ENCODE results near the gene CALU. TPM values are rescaled to one million over a fixed set of nuclear protein-coding genes. Genes with fewer than 3 reads are reported as not detected.

Gene CALU
- 100 to 1,000 TPM; 107 to 132 (median 128) TPM for total RNA-seq

GRCh38 chr7:128739048-128739962 is at the start of gene CALU:
Gene CALU (plus strand): TSS chr7:128739359. CDS start chr7:128748584, 9,225 bp downstream.
- peak; percentile 81 for DNase-seq (ENCODE audit: low spot score)
- ATAC-seq (ENCODE audit: low FRiP score) = peak; percentile 96
- TF ChIP-seq CTCF (IDR thresholded peaks at IDR 0.05) = no peak

GRCh38 chr7:128691227-128691626 is 47.9 kb upstream of the CALU start:
- TF ChIP-seq CTCF (IDR thresholded peaks at IDR 0.05) = no peak
- ATAC-seq (ENCODE audit: low FRiP score) (no peak), DNase-seq (ENCODE audit: low spot score) (no peak)

GRCh38 chr7:128692623-128693270 is 46.4 kb upstream of the CALU start:
- ATAC-seq (ENCODE audit: low FRiP score) (no peak), DNase-seq (ENCODE audit: low spot score) (no peak)
- TF ChIP-seq CTCF (IDR thresholded peaks at IDR 0.05) = no peak

- no peak for ATAC-seq (ENCODE audit: low FRiP score)
- no peak for TF ChIP-seq CTCF (IDR thresholded peaks at IDR 0.05)
- no peak for DNase-seq (ENCODE audit: low spot score)
Measured at GRCh38 chr7:128693373-128694015, 45.7 kb upstream of the CALU start.

DNA sequence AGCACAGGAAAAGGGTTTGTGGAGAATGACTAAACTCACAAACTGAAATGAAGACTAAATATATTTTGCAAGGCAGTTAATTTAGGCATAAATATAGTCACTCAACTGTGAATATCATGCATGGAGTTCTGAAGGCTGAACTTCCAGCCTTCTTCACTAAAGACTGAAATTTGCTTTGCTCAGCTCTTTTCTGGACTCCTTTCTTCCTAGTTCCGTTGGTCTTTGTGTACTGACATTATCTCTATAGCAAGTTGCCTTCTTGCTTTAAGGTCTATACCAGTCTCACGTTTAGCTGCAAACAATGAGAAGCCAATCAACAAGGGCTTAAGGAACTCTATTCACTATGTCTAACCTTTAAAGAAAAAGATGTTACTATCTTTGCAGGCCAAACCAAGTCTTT is 44.4 kb upstream of the CALU start:
- DNase-seq (ENCODE audit: low spot score) (no peak), ATAC-seq (ENCODE audit: low FRiP score) (no peak)
- TF ChIP-seq CTCF (IDR thresholded peaks at IDR 0.05) = no peak

GRCh38 chr7:128697302-128697905 is 41.8 kb upstream of the CALU start:
- TF ChIP-seq CTCF (IDR thresholded peaks at IDR 0.05) = no peak
- no peak for ATAC-seq (ENCODE audit: low FRiP score)
- DNase-seq (ENCODE audit: low spot score) = no peak

All from omental fat pad (tissue), 4 donors.